Small intestine (tissue), 7 donors: ENCODE results near the gene ACAD10. TPM values are rescaled to one million over a fixed set of nuclear protein-coding genes. Genes with fewer than 3 reads are reported as not detected.
"Not testable (repeated sequence)": the region's sequence is repeated elsewhere in the genome, so short reads cannot be mapped to it uniquely, and the experiment has no call there.

Experiments used
- DNase-seq, 2 donors: peaks; one replicate each; pipeline versions ENCODE4 v3.0.0 to v3.0.0-alpha.2; 2013
- FAIRE-seq: peaks from 2 replicates; lab custom pipeline; 2012; peaks lifted over from hg19 to GRCh38; lab: Jason Lieb, UNC
- H3K27ac ChIP-seq, 3 donors: one replicate each; pipeline ENCODE4 v1.5.1; 2013; ENCODE audit warnings: low read length in 2 of 3, mild to moderate bottlenecking in 2 of 3, control low read depth in 1 of 3, inconsistent platforms in 1 of 3, low read depth in 1 of 3, moderate library complexity in 1 of 3
- H3K27me3 ChIP-seq, 3 donors: one replicate each; pipeline ENCODE4 v1.6.1; 2013; ENCODE audit warnings: low read length in 3 of 3, inconsistent platforms in 1 of 3; ENCODE audit not compliant: control insufficient read depth in 3 of 3, insufficient read depth in 3 of 3
- H3K36me3 ChIP-seq, 3 donors: one replicate each; pipeline ENCODE4 v1.6.1; 2013; ENCODE audit warnings: low read length in 3 of 3, inconsistent platforms in 1 of 3, low read depth in 1 of 3, mild to moderate bottlenecking in 1 of 3, moderate library complexity in 1 of 3; ENCODE audit not compliant: control insufficient read depth in 3 of 3, insufficient read depth in 2 of 3
- H3K4me1 ChIP-seq, 3 donors: one replicate each; pipeline ENCODE4 v1.6.1; 2013; ENCODE audit warnings: low read length in 2 of 3, inconsistent platforms in 1 of 3, low read depth in 1 of 3, mild to moderate bottlenecking in 1 of 3, moderate library complexity in 1 of 3; ENCODE audit not compliant: control insufficient read depth in 3 of 3, insufficient read depth in 2 of 3
- H3K4me3 ChIP-seq, 3 donors: one replicate each; pipeline ENCODE4 v1.5.1; 2013; ENCODE audit warnings: low read length in 3 of 3, control low read depth in 1 of 3, inconsistent platforms in 1 of 3, low read depth in 1 of 3, mild to moderate bottlenecking in 1 of 3, moderate library complexity in 1 of 3
- H3K9me3 ChIP-seq, 2 donors: one replicate each; pipeline ENCODE4 v1.6.1; 2013; ENCODE audit warnings: low read depth in 1 of 2, low read length in 1 of 2; ENCODE audit not compliant: control insufficient read depth in 2 of 2, insufficient read depth in 1 of 2
- WGBS, 3 donors: extraction: QIAGEN DNeasy Blood & Tissue Kit; methylation state at CpG; one replicate each; pipeline ENCODE4 v1.1.7; 2013; 5-methylcytosine and 5-hydroxymethylcytosine counted together
- polyA plus RNA-seq, 4 donors: library from polyadenylated mRNA; stranded (reverse) in 3 of 4; unstranded in 1 of 4; fragments of 200-250 nt in 3 of 4; fragments of 120-200 nt in 1 of 4; gene quantifications; one replicate each; pipeline versions ENCODE4 v1.2.1 to v1.2.3, GENCODE V29; 2013
- donor health status: healthy with polysubstance abuse.
- donor health status: control.
- donor health status: control.
- donor health status: Bipolar disorder and iron deficiency.
- donor health status: healthy.

The ACAD10 gene
- polyA plus RNA-seq, 4 donors: 20.2 to 42.5 (median 33.0) TPM

GRCh38 chr12:111650912-111651311 is 34.9 kb upstream of the ACAD10 start:
- WGBS, 3 donors: 94 to 99% (median 95%) methylated on average over 7 of the region's 7 CpGs
- DNase-seq: no peak
- H3K4me1 ChIP-seq: no peaks in the 10 kb centered on the region
- FAIRE-seq: no peak
- H3K36me3 ChIP-seq: peaks cover 12 to 53% (median 17%) of the 10 kb centered on the region in 3 donors
- H3K27me3 ChIP-seq: no peaks in the 10 kb centered on the region
- no peaks in the 10 kb centered on the region for H3K9me3 ChIP-seq
- H3K27ac ChIP-seq: no peak overlapping the region
- H3K4me3 ChIP-seq: no peak overlapping the region

DNA sequence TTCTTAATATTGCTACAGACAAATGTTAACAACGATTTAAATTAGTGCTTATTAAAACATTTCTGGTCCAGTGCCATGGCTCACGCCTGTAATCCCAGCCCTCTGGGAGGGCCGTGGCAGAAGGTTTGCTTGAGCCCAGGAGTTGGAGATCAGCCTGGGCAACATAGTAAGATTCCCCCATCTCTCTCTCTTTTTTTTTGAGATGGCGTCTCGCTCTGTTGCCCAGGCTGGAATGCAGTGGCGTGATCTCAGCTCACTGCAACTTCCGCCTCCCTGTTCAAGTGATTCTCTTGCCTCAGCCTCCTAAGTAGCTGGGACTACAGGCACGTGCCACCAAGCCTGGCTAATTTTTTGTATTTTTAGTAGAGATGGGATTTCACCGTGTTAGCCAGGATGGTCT is 33.3 kb upstream of the ACAD10 start:
- H3K27ac ChIP-seq, H3K4me3 ChIP-seq, H3K27me3 ChIP-seq, H3K9me3 ChIP-seq, DNase-seq, FAIRE-seq, H3K4me1 ChIP-seq: not testable (repeated sequence)
- H3K36me3 ChIP-seq: peaks cover 10 to 54% (median 25%) of the 10 kb centered on the region in 3 donors
- 93 to 94% (median 94%) methylated on average over 9 of the region's 9 CpGs for WGBS, 3 donors

- Histone ChIP-seq H3K4me3 (no peak overlapping the region), H3K27ac (no peak overlapping the region), H3K27me3 (no peaks in the 10 kb centered on the region), H3K4me1 (no peaks in the 10 kb centered on the region), H3K9me3 (no peaks in the 10 kb centered on the region), H3K36me3 (peaks cover 10 to 59% (median 25%) of the 10 kb centered on the region in 3 donors)
- WGBS, 3 donors: 84 to 89% (median 87%) methylated on average over 6 of the region's 6 CpGs
- FAIRE-seq: no peak
- no peak for DNase-seq
Observed at GRCh38 chr12:111653596-111653995, 32.3 kb upstream of the ACAD10 start.

DNA sequence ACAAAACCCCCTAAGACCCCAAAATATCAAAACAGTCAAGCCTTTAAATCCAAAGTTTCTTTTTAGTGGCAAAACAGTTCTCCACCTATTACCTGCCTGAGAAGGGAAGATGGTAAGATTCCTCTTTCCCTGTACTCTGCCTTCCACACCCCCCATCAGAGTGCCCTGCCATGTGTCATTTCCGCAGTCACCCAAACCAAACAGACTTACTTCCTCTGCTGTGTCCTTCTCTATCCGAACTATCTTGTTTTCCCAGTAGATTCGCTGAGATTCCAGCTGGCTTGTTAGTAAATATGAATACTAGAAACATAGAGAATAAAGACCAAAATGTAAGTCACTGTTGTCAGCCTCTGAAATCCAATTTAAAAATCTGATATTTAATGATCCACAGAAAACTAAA is 30.5 kb upstream of the ACAD10 start:
- FAIRE-seq: no peak
- Histone ChIP-seq H3K27ac (no peak overlapping the region), H3K4me3 (no peak overlapping the region), H3K36me3 (peaks cover 6 to 58% (median 25%) of the 10 kb centered on the region in 3 donors), H3K27me3 (no peaks in the 10 kb centered on the region), H3K9me3 (no peaks in the 10 kb centered on the region), H3K4me1 (no peaks in the 10 kb centered on the region)
- WGBS, 3 donors: 96 to 97% (median 97%) methylated on average over 3 of the region's 3 CpGs
- DNase-seq: no peak

DNA sequence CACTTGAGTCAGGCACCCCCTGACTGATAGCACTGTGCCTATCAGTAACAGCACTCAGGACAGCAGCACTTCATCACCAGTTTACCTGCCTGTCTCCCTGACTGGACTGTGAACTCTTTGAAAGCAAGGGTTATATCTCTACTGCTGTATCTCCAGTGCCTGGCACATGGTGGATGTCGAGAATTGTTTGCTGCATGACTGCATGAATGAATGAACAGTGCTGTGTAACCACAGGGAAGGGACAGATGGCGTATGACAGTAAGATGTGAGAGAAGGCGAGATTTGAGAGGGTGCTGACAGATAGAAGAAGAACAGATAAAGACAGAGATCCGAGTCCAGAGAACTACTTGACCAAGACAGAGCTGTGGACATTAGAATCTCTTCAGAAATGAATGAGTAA is 29.8 kb upstream of the ACAD10 start:
- H3K36me3 ChIP-seq: peaks cover 6 to 56% (median 24%) of the 10 kb centered on the region in 3 donors
- 92 to 97% (median 95%) methylated on average over 4 of the region's 4 CpGs for whole genome bisulfite sequencing, 3 donors
- no peaks in the 10 kb centered on the region for H3K9me3 ChIP-seq
- DNase-seq: no peak
- H3K27me3 ChIP-seq: no peaks in the 10 kb centered on the region
- H3K4me3 ChIP-seq: no peak overlapping the region
- H3K27ac ChIP-seq: no peak overlapping the region
- H3K4me1 ChIP-seq: no peaks in the 10 kb centered on the region
- FAIRE-seq: no peak

DNA sequence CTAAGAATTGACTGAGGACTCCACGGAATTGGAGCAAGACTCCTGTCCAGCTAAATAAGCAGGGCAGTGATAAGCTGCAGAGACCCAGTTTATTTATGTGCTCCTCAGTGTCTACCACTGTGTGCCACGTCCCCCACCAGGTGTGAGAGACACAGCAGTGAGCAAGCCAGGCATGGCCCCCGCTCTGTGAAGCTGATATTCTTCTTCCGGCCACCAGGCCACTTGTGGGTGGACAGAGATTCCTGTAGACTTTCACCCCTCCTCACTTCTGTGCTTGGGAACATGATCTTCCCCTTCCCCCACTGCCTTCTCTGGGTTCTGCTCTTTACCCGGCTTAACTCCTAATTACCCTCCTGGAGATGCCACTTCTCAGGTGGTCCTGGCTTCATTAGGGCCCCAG is 21.4 kb upstream of the ACAD10 start:
- FAIRE-seq (no peak), DNase-seq (no peak)
- Histone ChIP-seq H3K9me3 (no peaks in the 10 kb centered on the region), H3K4me1 (no peaks in the 10 kb centered on the region), H3K27ac (no peak overlapping the region), H3K36me3 (peaks cover 12 to 49% (median 21%) of the 10 kb centered on the region in 3 donors), H3K27me3 (no peaks in the 10 kb centered on the region), H3K4me3 (no peak overlapping the region)
- WGBS, 3 donors: 85 to 93% (median 93%) methylated on average over 5 of the region's 5 CpGs

- DNase-seq: no peak
- H3K36me3 ChIP-seq: peaks cover 15 to 47% (median 20%) of the 10 kb centered on the region in 3 donors
- no peaks in the 10 kb centered on the region for H3K27me3 ChIP-seq
- H3K27ac ChIP-seq: no peak overlapping the region
- no peaks in the 10 kb centered on the region for H3K9me3 ChIP-seq
- no peaks in the 10 kb centered on the region for H3K4me1 ChIP-seq
- no peak overlapping the region for H3K4me3 ChIP-seq
- FAIRE-seq: no peak
- WGBS, 3 donors: 82 to 92% (median 83%) methylated on average over 11 of the region's 11 CpGs
Observed at GRCh38 chr12:111664961-111665865, 20.6 kb upstream of the ACAD10 start.

GRCh38 chr12:111672822-111673381 is 13.0 kb upstream of the ACAD10 start:
- Histone ChIP-seq H3K27ac (no peak overlapping the region), H3K4me1 (no peaks in the 10 kb centered on the region), H3K27me3 (no peaks in the 10 kb centered on the region), H3K9me3 (no peaks in the 10 kb centered on the region), H3K36me3 (peaks cover 17 to 52% (median 19%) of the 10 kb centered on the region in 3 donors), H3K4me3 (no peak overlapping the region)
- WGBS, 3 donors: 86 to 89% (median 88%) methylated on average over 10 of the region's 10 CpGs
- DNase-seq: no peak
- FAIRE-seq: no peak
